Left ventricle myocardium inferior (tissue), 1 donor: ENCODE data around the gene SLITRK2. TPM values are rescaled to one million over a fixed set of nuclear protein-coding genes. Genes with fewer than 3 reads are reported as not detected.

Experiments
- DNase-seq: peaks from one replicate; pipeline ENCODE4 v3.0.0-alpha.2; 2020
- H3K27ac ChIP-seq: fragments of 200-600 bp; replicated peaks from 2 replicates; pipeline ENCODE4 v1.8.0; 2021
- H3K27me3 ChIP-seq: fragments of 200-600 bp; 2 replicates; pipeline ENCODE4 v1.8.0; 2021; ENCODE audit warnings: low read depth
- H3K36me3 ChIP-seq: fragments of 200-600 bp; 2 replicates; pipeline ENCODE4 v1.8.0; 2021
- H3K4me1 ChIP-seq: fragments of 200-600 bp; 2 replicates; pipeline ENCODE4 v1.8.0; 2021
- H3K4me3 ChIP-seq: fragments of 200-600 bp; 2 replicates; pipeline ENCODE4 v1.8.0; 2021; ENCODE audit warnings: mild to moderate bottlenecking, moderate library complexity
- H3K9me3 ChIP-seq: fragments of 200-600 bp; replicated peaks from 2 replicates; pipeline ENCODE4 v1.8.0; 2021
- CTCF ChIP-seq: fragments of 200-600 bp; IDR thresholded peaks from 2 replicates; pipeline ENCODE4 v1.8.0; 2021; ENCODE audit warnings: antibody characterized with exemption, mild to moderate bottlenecking, borderline replicate concordance
- intact Hi-C: fragments of 100-400 bp; cut with micrococcal nuclease; formaldehyde crosslinking; loops from one replicate; pipeline ENCODE4 v1.11.0; 2022
- total RNA-seq: library from RNA; stranded (reverse); fragmentation: NEBNext Ultra II Directional; extraction: Animal tissue kit (Norgen Biotek cat#: 25700); gene quantifications from one replicate; pipeline ENCODE4 v1.2.1, GENCODE V29; 2021
- donor health status: DM: no; HTN: yes; CAD: no; lungs with severe emphysema.

Gene SLITRK2
- total RNA-seq, 1 donor from 2014 or later = 0.30 TPM

GRCh38 chrX:145816601-145817315 is 871 bp upstream of the SLITRK2 start:
- Histone ChIP-seq H3K36me3 (no peaks in the 10 kb centered on the region), H3K9me3 (no peaks in the 10 kb centered on the region), H3K4me1 (no peaks in the 10 kb centered on the region), H3K27me3 (peaks cover 68% of the 10 kb centered on the region), H3K27ac (no peak overlapping the region), H3K4me3 (peak overlapping the region; percentile 52)
- DNase-seq = no peak
- intact Hi-C loops = no loop called here
- TF ChIP-seq CTCF = no peak

GRCh38 chrX:145818186-145819113 is 821 bp downstream of the SLITRK2 start:
- no peak overlapping the region for H3K27ac ChIP-seq
- no peaks in the 10 kb centered on the region for H3K4me1 ChIP-seq
- DNase-seq = no peak
- peaks cover 78% of the 10 kb centered on the region for H3K27me3 ChIP-seq
- H3K9me3 ChIP-seq = no peaks in the 10 kb centered on the region
- TF ChIP-seq CTCF = no peak
- no peaks in the 10 kb centered on the region for H3K36me3 ChIP-seq
- H3K4me3 ChIP-seq = peak overlapping the region; percentile 52
- intact Hi-C loops = no loop called here

- intact Hi-C loops = no loop called here
- H3K36me3 ChIP-seq = no peaks in the 10 kb centered on the region
- DNase-seq = no peak
- H3K4me1 ChIP-seq = no peaks in the 10 kb centered on the region
- no peaks in the 10 kb centered on the region for H3K9me3 ChIP-seq
- no peak for TF ChIP-seq CTCF
- no peak overlapping the region for H3K4me3 ChIP-seq
- H3K27ac ChIP-seq = no peak overlapping the region
- H3K27me3 ChIP-seq = peaks cover 60% of the 10 kb centered on the region
Measured at GRCh38 chrX:145820825-145821224, 3.2 kb downstream of the SLITRK2 start.

- Histone ChIP-seq H3K36me3 (no peaks in the 10 kb centered on the region), H3K9me3 (no peaks in the 10 kb centered on the region), H3K4me1 (no peaks in the 10 kb centered on the region), H3K4me3 (peak overlapping the region; percentile 4), H3K27me3 (peaks cover 56% of the 10 kb centered on the region), H3K27ac (no peak overlapping the region)
- DNase-seq = no peak
- no peak for TF ChIP-seq CTCF
- intact Hi-C loops = no loop called here
Measured at GRCh38 chrX:145821291-145821897, 3.8 kb downstream of the SLITRK2 start.

GRCh38 chrX:145821898-145822571 is 4.4 kb downstream of the SLITRK2 start:
- intact Hi-C loops = no loop called here

More at GRCh38 chrX:145821898-145822571, 4.4 kb downstream of the SLITRK2 start:
- no peak overlapping the region for H3K27ac ChIP-seq
- H3K9me3 ChIP-seq = no peaks in the 10 kb centered on the region
- TF ChIP-seq CTCF = no peak
- peak overlapping the region; percentile 4 for H3K4me3 ChIP-seq
- H3K27me3 ChIP-seq = peaks cover 51% of the 10 kb centered on the region
- no peaks in the 10 kb centered on the region for H3K4me1 ChIP-seq
- H3K36me3 ChIP-seq = no peaks in the 10 kb centered on the region
- DNase-seq = no peak
